Measurements from ENCODE around the gene P3H2.

DNA sequence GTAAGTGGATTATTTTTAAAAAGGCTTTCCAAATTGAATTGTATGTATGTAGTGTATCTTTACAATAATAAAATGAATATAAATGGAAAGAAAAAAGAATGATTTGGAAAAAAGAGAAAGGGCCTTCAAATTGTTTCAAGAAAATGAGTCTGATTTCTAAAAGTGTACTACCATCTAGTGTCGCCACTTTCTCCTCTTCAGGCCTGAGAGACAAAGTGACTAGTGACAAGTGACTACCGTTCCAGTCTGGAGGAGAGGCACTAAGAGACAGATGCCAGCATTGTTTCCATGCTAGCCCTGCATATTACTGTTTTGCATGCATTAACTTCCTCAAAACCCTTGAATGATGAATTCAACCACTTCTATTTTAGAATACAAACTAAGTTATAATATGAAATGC lies 39.3 kb downstream of the P3H2 start:
- TF ChIP-seq, protein P1, sequence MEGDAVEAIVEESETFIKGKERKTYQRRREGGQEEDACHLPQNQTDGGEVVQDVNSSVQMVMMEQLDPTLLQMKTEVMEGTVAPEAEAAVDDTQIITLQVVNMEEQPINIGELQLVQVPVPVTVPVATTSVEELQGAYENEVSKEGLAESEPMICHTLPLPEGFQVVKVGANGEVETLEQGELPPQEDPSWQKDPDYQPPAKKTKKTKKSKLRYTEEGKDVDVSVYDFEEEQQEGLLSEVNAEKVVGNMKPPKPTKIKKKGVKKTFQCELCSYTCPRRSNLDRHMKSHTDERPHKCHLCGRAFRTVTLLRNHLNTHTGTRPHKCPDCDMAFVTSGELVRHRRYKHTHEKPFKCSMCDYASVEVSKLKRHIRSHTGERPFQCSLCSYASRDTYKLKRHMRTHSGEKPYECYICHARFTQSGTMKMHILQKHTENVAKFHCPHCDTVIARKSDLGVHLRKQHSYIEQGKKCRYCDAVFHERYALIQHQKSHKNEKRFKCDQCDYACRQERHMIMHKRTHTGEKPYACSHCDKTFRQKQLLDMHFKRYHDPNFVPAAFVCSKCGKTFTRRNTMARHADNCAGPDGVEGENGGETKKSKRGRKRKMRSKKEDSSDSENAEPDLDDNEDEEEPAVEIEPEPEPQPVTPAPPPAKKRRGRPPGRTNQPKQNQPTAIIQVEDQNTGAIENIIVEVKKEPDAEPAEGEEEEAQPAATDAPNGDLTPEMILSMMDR (IDR thresholded peaks at IDR 0.05), result no peak
- TF ChIP-seq POLR2A (IDR thresholded peaks at IDR 0.05) (no peak), EP300 (IDR thresholded peaks at IDR 0.05) (no peak)
